Testis (tissue), 2 donors: Measurements from ENCODE around the gene VENTX.

ENCODE experiments used
- CTCF ChIP-seq, 3 experiments: fragments of 450-650 bp in 2 of 3; fragments of 200-600 bp in 1 of 3; sonication (generic) in 1 of 3; IDR thresholded peaks; one replicate each; pipeline ENCODE4 v1.5.1; 2016 to 2019; ENCODE audit warnings: antibody characterized with exemption in 3 of 3, mild to moderate bottlenecking in 2 of 3, moderate library complexity in 1 of 3
- POLR2A ChIP-seq: fragments of 450-650 bp; IDR thresholded peaks from one replicate; pipeline ENCODE4 v1.6.1; 2017; ENCODE audit warnings: antibody characterized with exemption, mild to moderate bottlenecking, moderate library complexity

- TF ChIP-seq CTCF (IDR thresholded peaks at IDR 0.05) (no peak), POLR2A (no peak)
These were observed 44.1 kb downstream of the VENTX start for GRCh38 chr10:133281628-133282372.
